ENCODE data around the gene HSPD1.
A peak's percentile ranks its signal among the peaks of the same experiment; 100 is the strongest.

Gene HSPD1

GRCh38 chr2:197498235-197498936 lies 1.3 kb downstream of the HSPD1 start:
- TF ChIP-seq CTCF (IDR thresholded peaks at IDR 0.05; ENCODE audit: low read length) (no peak), EZH2 (optimal IDR thresholded peaks at IDR 0.05; ENCODE audit: low read depth, low read length) (no peak), EZH2phosphoT487 (IDR thresholded peaks at IDR 0.05; ENCODE audit: low read length) (no peak)
- Histone ChIP-seq H2AFZ (ENCODE audit: low read length) (no peak overlapping the region), H3K9me3 (replicated peaks; ENCODE audit: insufficient read depth, low read length) (no peaks in the 10 kb centered on the region), H3F3A (ENCODE audit: insufficient read depth, low read length) (peaks cover 15% of the 10 kb centered on the region), H3K9ac (ENCODE audit: low read length) (peak overlapping the region; percentile 90), H3K27me3 (replicated peaks; ENCODE audit: insufficient read depth, low read length) (no peaks in the 10 kb centered on the region), H3K36me3 (replicated peaks; ENCODE audit: insufficient read depth, low read length) (peaks cover 58% of the 10 kb centered on the region), H3K27ac (ENCODE audit: low read length) (peak overlapping the region; percentile 92; the same call in 1 of the 2 replicates), H3K79me2 (ENCODE audit: low read length) (peaks cover 93% of the 10 kb centered on the region), H4K20me1 (ENCODE audit: insufficient read depth, low read length) (peaks cover 34% of the 10 kb centered on the region), H3K9me2 (replicated peaks; ENCODE audit: insufficient read depth, low read length) (no peaks in the 10 kb centered on the region), H3K4me2 (ENCODE audit: low read depth, low read length) (peak overlapping the region; percentile 83), H3K4me3 (ENCODE audit: low read length) (peak overlapping the region; percentile 78), H3K4me1 (ENCODE audit: low read length) (peaks cover 31% of the 10 kb centered on the region)
- no peak for DNase-seq

- Histone ChIP-seq H3K27me3 (replicated peaks; ENCODE audit: insufficient read depth, low read length) (no peaks in the 10 kb centered on the region), H3K9me3 (replicated peaks; ENCODE audit: insufficient read depth, low read length) (no peaks in the 10 kb centered on the region), H3K36me3 (replicated peaks; ENCODE audit: insufficient read depth, low read length) (peaks cover 61% of the 10 kb centered on the region), H2AFZ (ENCODE audit: low read length) (no peak overlapping the region), H3K4me1 (ENCODE audit: low read length) (peaks cover 30% of the 10 kb centered on the region), H3K9ac (ENCODE audit: low read length) (peak overlapping the region; percentile 90; the same call in 1 of the 2 replicates), H3F3A (ENCODE audit: insufficient read depth, low read length) (peaks cover 15% of the 10 kb centered on the region), H4K20me1 (ENCODE audit: insufficient read depth, low read length) (peaks cover 38% of the 10 kb centered on the region), H3K9me2 (replicated peaks; ENCODE audit: insufficient read depth, low read length) (no peaks in the 10 kb centered on the region), H3K4me2 (ENCODE audit: low read depth, low read length) (peak overlapping the region; percentile 83), H3K27ac (ENCODE audit: low read length) (no peak overlapping the region), H3K4me3 (ENCODE audit: low read length) (peak overlapping the region; percentile 78), H3K79me2 (ENCODE audit: low read length) (peaks cover 93% of the 10 kb centered on the region)
- TF ChIP-seq EZH2phosphoT487 (IDR thresholded peaks at IDR 0.05; ENCODE audit: low read length) (no peak), EZH2 (optimal IDR thresholded peaks at IDR 0.05; ENCODE audit: low read depth, low read length) (no peak), CTCF (IDR thresholded peaks at IDR 0.05; ENCODE audit: low read length) (no peak)
- DNase-seq: no peak
These were observed 2.3 kb downstream of the HSPD1 start for GRCh38 chr2:197497326-197497725.

GRCh38 chr2:197496695-197497094 lies 2.9 kb downstream of the HSPD1 start:
- peaks cover 24% of the 10 kb centered on the region for H3K4me1 ChIP-seq (ENCODE audit: low read length)

More at GRCh38 chr2:197496695-197497094, 2.9 kb downstream of the HSPD1 start:
- no peaks in the 10 kb centered on the region for H3K9me3 ChIP-seq (replicated peaks; ENCODE audit: insufficient read depth, low read length)
- H3K9ac ChIP-seq (ENCODE audit: low read length): no peak overlapping the region; the same call in 1 of the 2 replicates
- no peaks in the 10 kb centered on the region for H3K27me3 ChIP-seq (replicated peaks; ENCODE audit: insufficient read depth, low read length)
- no peak for DNase-seq
- peaks cover 14% of the 10 kb centered on the region for H3F3A ChIP-seq (ENCODE audit: insufficient read depth, low read length)
- peaks cover 93% of the 10 kb centered on the region for H3K79me2 ChIP-seq (ENCODE audit: low read length)
- no peak overlapping the region for H3K27ac ChIP-seq (ENCODE audit: low read length)
- no peaks in the 10 kb centered on the region for H3K9me2 ChIP-seq (replicated peaks; ENCODE audit: insufficient read depth, low read length)
- no peak overlapping the region for H2AFZ ChIP-seq (ENCODE audit: low read length)
- TF ChIP-seq EZH2 (optimal IDR thresholded peaks at IDR 0.05; ENCODE audit: low read depth, low read length) (no peak), CTCF (IDR thresholded peaks at IDR 0.05; ENCODE audit: low read length) (no peak), EZH2phosphoT487 (IDR thresholded peaks at IDR 0.05; ENCODE audit: low read length) (no peak)
- peaks cover 60% of the 10 kb centered on the region for H3K36me3 ChIP-seq (replicated peaks; ENCODE audit: insufficient read depth, low read length)
- H4K20me1 ChIP-seq (ENCODE audit: insufficient read depth, low read length): peaks cover 38% of the 10 kb centered on the region
- H3K4me3 ChIP-seq (ENCODE audit: low read length): peak overlapping the region; percentile 78; the same call in 1 of the 2 replicates
- H3K4me2 ChIP-seq (ENCODE audit: low read depth, low read length): peak overlapping the region; percentile 83
